NB4 (cell line): ENCODE measurements around the gene FOXP1.

ENCODE experiments used
- CTCF ChIP-seq: IDR thresholded peaks from one replicate; pipeline ENCODE4 v1.5.1; 2012; ENCODE audit warnings: low read depth, low read length
- MAX ChIP-seq: IDR thresholded peaks from 2 replicates; pipeline ENCODE4 v1.6.1; 2011; ENCODE audit warnings: low read depth, low read length
- MYC ChIP-seq: IDR thresholded peaks from 2 replicates; pipeline ENCODE4 v1.6.1; 2011; ENCODE audit warnings: low read depth, low read length
- POLR2A ChIP-seq: IDR thresholded peaks from 2 replicates; pipeline ENCODE4 v1.6.1; 2011; ENCODE audit warnings: mild to moderate bottlenecking; ENCODE audit not compliant: insufficient read length; ENCODE audit errors: extremely low read depth

DNA sequence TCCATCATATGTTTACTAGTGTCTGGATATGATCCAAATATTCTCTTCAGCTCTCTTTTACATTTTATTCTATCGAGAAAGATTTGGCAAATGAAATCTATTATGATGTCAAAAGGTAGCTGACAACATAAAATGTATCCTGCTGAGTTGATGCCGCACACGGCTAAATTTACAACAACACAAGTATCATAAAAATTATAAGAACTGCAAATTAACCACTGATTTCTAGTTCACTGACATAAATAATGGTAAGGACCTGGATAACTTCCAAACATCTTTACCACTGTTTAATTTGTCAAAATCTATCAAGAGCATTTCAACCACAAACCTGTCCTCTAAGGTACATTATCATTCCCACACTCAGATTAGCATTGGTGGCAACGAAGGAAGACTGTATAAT lies 244.5 kb downstream of the FOXP1 start:
- no peak for TF ChIP-seq POLR2A
- no peak for TF ChIP-seq CTCF
- TF ChIP-seq MAX: no peak
- no peak for TF ChIP-seq MYC
